ENCODE data around the gene HNRNPUL2.
A peak's percentile ranks its signal among the peaks of the same experiment; 100 is the strongest.

Gene HNRNPUL2

DNA sequence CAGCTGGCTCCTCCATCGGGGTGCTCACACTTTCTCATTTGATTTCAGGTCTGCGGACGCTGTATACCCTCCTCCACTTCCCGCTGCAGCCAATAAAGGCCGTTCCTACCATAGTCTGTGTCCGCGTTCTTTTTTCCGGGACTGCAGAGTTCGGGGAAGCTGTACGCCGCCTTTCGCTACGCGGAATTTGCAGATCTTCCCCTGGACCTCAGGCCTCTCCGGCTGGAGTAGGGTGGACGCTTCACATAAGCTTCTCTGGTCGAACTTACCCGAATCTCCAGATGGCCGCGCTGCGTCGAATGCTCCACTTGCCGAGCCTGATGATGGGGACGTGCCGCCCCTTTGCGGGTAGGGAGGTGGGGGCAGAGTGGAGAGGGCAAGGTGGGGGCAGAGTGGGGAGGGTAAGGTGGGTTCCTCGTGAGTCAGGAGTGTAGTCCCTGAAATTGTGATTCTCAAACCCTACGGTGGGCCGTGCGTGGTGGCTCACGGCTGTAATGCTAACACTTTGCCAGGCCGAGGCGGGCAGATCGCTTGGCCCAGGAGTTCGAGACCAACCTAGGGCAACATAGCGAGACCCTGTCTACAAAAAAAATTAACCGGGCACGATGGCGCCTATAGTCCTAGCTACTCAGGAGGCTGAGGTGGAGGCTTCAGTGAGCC, 61.5 kb downstream of the HNRNPUL2 start:
- peak; percentile 42 for DNase-seq

DNA sequence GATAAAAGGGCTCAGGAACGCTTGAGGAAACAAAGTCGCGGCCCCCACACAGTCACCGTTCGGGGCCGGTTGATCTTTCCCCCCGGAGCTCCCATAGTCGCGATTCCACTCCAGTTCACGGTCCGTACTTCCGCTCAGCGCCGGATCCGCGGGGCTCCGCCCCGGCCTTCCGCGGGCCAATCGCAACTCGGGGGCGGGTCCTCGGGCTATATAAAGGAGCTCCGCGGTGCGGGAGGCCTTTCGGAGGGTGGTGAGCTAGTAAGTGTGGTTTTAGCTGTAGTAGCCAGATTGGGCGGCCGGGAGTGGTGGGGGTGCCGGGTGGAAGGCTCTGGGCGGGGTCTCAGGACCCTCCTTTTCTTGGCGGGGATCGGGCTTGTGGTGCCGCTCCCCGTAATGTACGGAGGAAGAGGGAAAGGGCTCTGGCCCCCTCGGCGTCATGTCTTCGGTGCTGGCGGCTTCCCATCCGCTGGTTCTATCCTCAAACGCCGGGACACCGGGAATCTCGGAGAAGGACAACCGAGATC, 62.1 kb downstream of the HNRNPUL2 start, which contains the start of the genes C11orf98 and CSKMT:
Gene C11orf98 (minus strand): TSS at position 136 of the 524 bp plus-strand sequence. CDS start 41 bp downstream, at position 95.
Gene CSKMT (plus strand): TSS at position 238 of the 524 bp plus-strand sequence. CDS start 568 bp downstream, outside the sequence.
- peak; percentile 94 for DNase-seq

DNA sequence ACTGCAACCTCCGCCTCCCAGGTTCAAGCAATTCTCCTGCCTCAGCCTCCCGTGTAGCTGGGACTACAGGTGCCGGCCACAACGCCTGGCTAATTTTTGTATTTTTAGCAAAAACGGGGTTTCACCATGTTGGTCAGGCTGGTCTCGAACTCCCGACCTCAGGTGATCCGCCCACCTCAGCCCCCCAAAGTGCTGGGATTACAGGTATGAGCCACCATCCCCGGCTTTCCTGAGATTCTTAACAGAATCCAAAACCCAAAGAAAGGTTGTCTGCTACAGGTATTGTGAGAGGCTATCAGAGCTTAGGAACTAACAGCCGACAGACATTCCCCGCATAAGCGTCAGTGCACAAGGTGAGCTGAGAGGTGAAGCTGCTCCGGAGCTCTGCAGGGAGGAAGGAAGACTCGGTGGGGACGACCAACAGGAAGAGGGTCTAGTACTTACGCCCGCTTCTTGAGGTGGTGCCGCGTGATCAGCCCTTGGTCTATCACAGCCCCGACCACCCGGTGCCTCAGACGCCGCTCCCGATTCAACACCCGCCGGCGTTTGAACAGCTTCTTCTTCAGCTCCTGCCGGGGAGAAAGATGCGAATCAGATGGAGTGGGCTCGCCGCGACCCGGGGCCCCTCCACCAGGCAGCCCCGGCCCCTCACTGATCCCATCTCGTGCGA, 62.7 kb downstream of the HNRNPUL2 start:
- peak; percentile 35 for DNase-seq

All from fibroblast of upper back skin (primary cell).